SK-N-SH treated with all-trans-retinoic acid at 6 μM for 48 hours (cell line): ENCODE data around the gene LRRC74B.

Experiments
- BACH2 ChIP-seq: fragments of 250-450 bp; sonication (Bioruptor Pico); IDR thresholded peaks from 2 replicates; pipeline ENCODE4 v1.9.0; 2021; ENCODE audit warnings: mild to moderate bottlenecking, borderline replicate concordance
- CREB5 ChIP-seq: fragments of 250-450 bp; sonication (Bioruptor Pico); IDR thresholded peaks from 2 replicates; pipeline ENCODE4 v1.5.1; 2020; ENCODE audit warnings: low read depth, mild to moderate bottlenecking, moderate library complexity
- CSDC2 ChIP-seq: fragments of 250-450 bp; sonication (Bioruptor Pico); IDR thresholded peaks from 2 replicates; pipeline ENCODE4 v1.5.0; 2020; ENCODE audit warnings: mild to moderate bottlenecking, moderate library complexity
- GLIS3 ChIP-seq: fragments of 250-450 bp; sonication (Bioruptor Pico); IDR thresholded peaks from 2 replicates; pipeline ENCODE4 v1.5.0; 2020; ENCODE audit warnings: mild to moderate bottlenecking, moderate library complexity
- ISL1 ChIP-seq: fragments of 250-450 bp; sonication (Bioruptor Pico); IDR thresholded peaks from 2 replicates; pipeline ENCODE4 v2.1.2; 2022; ENCODE audit warnings: mild to moderate bottlenecking, moderate library complexity
- SNAI2 ChIP-seq: fragments of 250-450 bp; sonication (Bioruptor Pico); IDR thresholded peaks from 2 replicates; pipeline ENCODE4 v1.5.0; 2020; ENCODE audit warnings: mild to moderate bottlenecking, moderate library complexity
- TOX ChIP-seq: fragments of 250-450 bp; sonication (Bioruptor Pico); IDR thresholded peaks from 2 replicates; pipeline ENCODE4 v1.8.0; 2021; ENCODE audit warnings: mild to moderate bottlenecking, moderate library complexity, borderline replicate concordance
- ZC3H10 ChIP-seq: fragments of 250-450 bp; sonication (Bioruptor Pico); IDR thresholded peaks from 2 replicates; pipeline ENCODE4 v1.5.1; 2021; ENCODE audit warnings: mild to moderate bottlenecking, moderate library complexity
- ZFP3 ChIP-seq: fragments of 250-450 bp; sonication (Bioruptor Pico); IDR thresholded peaks from 2 replicates; pipeline ENCODE4 v1.5.0; 2020; ENCODE audit warnings: mild to moderate bottlenecking, moderate library complexity
- ZFP30 ChIP-seq: fragments of 450-650 bp; formaldehyde crosslinking; IDR thresholded peaks from 2 replicates; pipeline ENCODE4 v1.5.0; 2022; ENCODE audit warnings: mild to moderate bottlenecking, moderate library complexity
- ZNF565 ChIP-seq: fragments of 450-650 bp; formaldehyde crosslinking; conservative IDR thresholded peaks from 2 replicates; pipeline ENCODE4 v1.5.0; 2020; ENCODE audit warnings: low read depth, mild to moderate bottlenecking, moderate library complexity
- ZNF70 ChIP-seq: fragments of 450-650 bp; formaldehyde crosslinking; IDR thresholded peaks from 2 replicates; pipeline ENCODE4 v1.5.0; 2020; ENCODE audit warnings: mild to moderate bottlenecking, moderate library complexity
- ZNF8 ChIP-seq: fragments of 450-650 bp; formaldehyde crosslinking; IDR thresholded peaks from 2 replicates; pipeline ENCODE4 v1.5.0; 2020; ENCODE audit warnings: mild to moderate bottlenecking, moderate library complexity
- TF ChIP-seq, protein P1 (sequence below): fragments of 250-450 bp; sonication (Bioruptor Pico); IDR thresholded peaks from 2 replicates; pipeline ENCODE4 v1.8.0; 2021; ENCODE audit warnings: low read depth, mild to moderate bottlenecking, moderate library complexity, borderline replicate concordance

DNA sequence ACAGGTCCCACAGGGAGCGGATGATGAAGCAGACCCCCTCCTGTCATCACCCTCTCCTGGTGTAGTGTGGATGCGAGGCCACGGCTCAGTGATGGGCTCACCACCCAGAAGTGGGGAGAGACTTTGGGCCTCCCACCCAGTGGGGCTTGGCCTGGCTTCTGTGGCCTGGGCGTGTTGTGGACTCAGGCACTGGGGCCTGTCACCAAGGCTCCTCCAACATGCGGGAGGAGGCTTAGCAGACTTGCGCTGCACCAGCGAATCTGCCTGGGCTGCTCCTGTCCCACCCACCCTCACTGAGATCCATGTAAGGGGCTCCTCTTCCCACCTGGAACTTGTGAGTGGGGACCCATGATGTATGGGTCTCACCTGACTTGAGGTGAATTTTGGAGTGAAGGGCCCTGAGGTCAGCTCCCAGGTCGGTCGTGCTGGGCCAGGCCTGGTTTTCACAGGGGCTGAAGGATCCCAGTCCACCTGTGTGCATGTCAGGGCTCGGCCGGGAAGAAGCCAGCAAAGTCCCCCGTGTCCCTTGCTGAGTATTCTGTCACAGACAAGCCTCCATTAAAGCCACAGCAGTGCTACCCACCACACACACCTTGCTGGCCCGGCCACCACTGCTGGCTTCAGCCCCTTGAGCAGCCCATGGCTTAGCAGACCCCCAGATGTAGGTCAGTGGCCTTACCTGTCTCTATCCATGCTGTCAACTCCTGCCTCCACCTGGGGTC, 48.0 kb upstream of the LRRC74B start:
- TF ChIP-seq ZNF70 (no peak), TOX (no peak), ZNF565 (CRISPR knock-in tag) (no peak), CREB5 (no peak), ZC3H10 (CRISPR knock-in tag) (no peak), ZNF8 (CRISPR knock-in tag) (no peak), ISL1 (no peak), ZFP30 (CRISPR knock-in tag) (no peak), GLIS3 (CRISPR knock-in tag) (no peak), ZFP3 (CRISPR knock-in tag) (no peak), BACH2 (CRISPR knock-in tag) (no peak), CSDC2 (CRISPR knock-in tag) (no peak), SNAI2 (no peak)
- TF ChIP-seq, protein P1, sequence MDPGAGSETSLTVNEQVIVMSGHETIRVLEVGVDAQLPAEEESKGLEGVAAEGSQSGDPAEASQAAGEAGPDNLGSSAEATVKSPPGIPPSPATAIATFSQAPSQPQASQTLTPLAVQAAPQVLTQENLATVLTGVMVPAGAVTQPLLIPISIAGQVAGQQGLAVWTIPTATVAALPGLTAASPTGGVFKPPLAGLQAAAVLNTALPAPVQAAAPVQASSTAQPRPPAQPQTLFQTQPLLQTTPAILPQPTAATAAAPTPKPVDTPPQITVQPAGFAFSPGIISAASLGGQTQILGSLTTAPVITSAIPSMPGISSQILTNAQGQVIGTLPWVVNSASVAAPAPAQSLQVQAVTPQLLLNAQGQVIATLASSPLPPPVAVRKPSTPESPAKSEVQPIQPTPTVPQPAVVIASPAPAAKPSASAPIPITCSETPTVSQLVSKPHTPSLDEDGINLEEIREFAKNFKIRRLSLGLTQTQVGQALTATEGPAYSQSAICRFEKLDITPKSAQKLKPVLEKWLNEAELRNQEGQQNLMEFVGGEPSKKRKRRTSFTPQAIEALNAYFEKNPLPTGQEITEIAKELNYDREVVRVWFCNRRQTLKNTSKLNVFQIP (CRISPR knock-in tag), result no peak
